IMR-90 (cell line): ENCODE results near the gene ADAMTS17. TPM values are rescaled to one million over a fixed set of nuclear protein-coding genes. Genes with fewer than 3 reads are reported as not detected.

Source experiments
- ATAC-seq: fragments of 200-7000 bp; cut with Tn5 transposase; 2 replicates; pipeline ENCODE4 v1.9.1; 2020; ENCODE audit warnings: low read depth, mild to moderate bottlenecking, moderate library complexity
- BruUV-seq: library from RNA; stranded (reverse); fragments of 400-500 nt; replicated peaks from 2 replicates; lab custom pipeline; 2021; lab: Mats Ljungman, UMichigan
- CTCF ChIA-PET: fragments of 300-600 bp; formaldehyde crosslinking; extraction: SDS; loops from one replicate; lab custom pipeline; 2021; ENCODE audit warnings: antibody characterized with exemption; lab: Yijun Ruan, JAX
- POLR2A ChIA-PET: fragments of 300-600 bp; sonication (Branson Sonifier 250); formaldehyde crosslinking; loops from one replicate; lab custom pipeline; 2022; ENCODE audit warnings: antibody characterized with exemption; ENCODE audit not compliant: unreplicated experiment; lab: Charles Lee
- DNase-seq: peaks from one replicate; pipeline ENCODE4 v3.0.0; 2013
- H2AFZ ChIP-seq: replicated peaks from 2 replicates; pipeline ENCODE3; 2013; ENCODE audit warnings: low read length, mild to moderate bottlenecking; ENCODE audit not compliant: poor library complexity
- H2AK5ac ChIP-seq: 2 replicates; pipeline ENCODE4 v1.6.1; 2013; ENCODE audit warnings: low read depth, low read length, inconsistent platforms
- H2AK9ac ChIP-seq: replicated peaks from 2 replicates; pipeline ENCODE3; 2013; ENCODE audit warnings: mild to moderate bottlenecking, low read depth, low read length, moderate library complexity; ENCODE audit not compliant: poor library complexity
- H2BK120ac ChIP-seq: 2 replicates; pipeline ENCODE4 v1.6.1; 2013; ENCODE audit warnings: low read depth, low read length, inconsistent platforms
- H2BK15ac ChIP-seq: 3 replicates; pipeline ENCODE4 v1.6.1; 2013; ENCODE audit warnings: low read depth, low read length, inconsistent platforms
- H2BK20ac ChIP-seq: 2 replicates; pipeline ENCODE4 v1.6.1; 2013; ENCODE audit warnings: low read depth, mild to moderate bottlenecking, inconsistent platforms, low read length, moderate library complexity
- H2BK5ac ChIP-seq: 2 replicates; pipeline ENCODE4 v1.6.1; 2013; ENCODE audit warnings: mild to moderate bottlenecking, low read depth, low read length, inconsistent platforms; ENCODE audit not compliant: poor library complexity, severe bottlenecking
- H3K14ac ChIP-seq: replicated peaks from 2 replicates; pipeline ENCODE4 v1.6.1; 2013; ENCODE audit warnings: low read depth, low read length, inconsistent platforms
- H3K18ac ChIP-seq: 2 replicates; pipeline ENCODE4 v1.6.1; 2013; ENCODE audit warnings: low read depth, low read length, control low read depth
- H3K23ac ChIP-seq: 2 replicates; pipeline ENCODE4 v1.6.1; 2013; ENCODE audit warnings: low read depth, low read length, inconsistent platforms
- H3K27ac ChIP-seq: 2 replicates; pipeline ENCODE4 v1.5.1; 2013; ENCODE audit warnings: mild to moderate bottlenecking, control low read depth, low read length; ENCODE audit not compliant: insufficient read depth
- H3K27me3 ChIP-seq: 2 replicates; pipeline ENCODE4 v1.6.1; 2013; ENCODE audit warnings: low read length; ENCODE audit not compliant: control insufficient read depth, insufficient read depth
- H3K36me3 ChIP-seq: 2 replicates; pipeline ENCODE4 v1.6.1; 2013; ENCODE audit warnings: low read length, mixed read lengths; ENCODE audit not compliant: control insufficient read depth, insufficient read depth
- H3K4ac ChIP-seq: 2 replicates; pipeline ENCODE4 v1.6.1; 2013; ENCODE audit warnings: low read depth, low read length, inconsistent platforms
- H3K4me1 ChIP-seq: 2 replicates; pipeline ENCODE4 v1.6.1; 2013; ENCODE audit warnings: low read length, mixed read lengths; ENCODE audit not compliant: control insufficient read depth, insufficient read depth
- H3K4me2 ChIP-seq: 2 replicates; pipeline ENCODE4 v1.6.1; 2013; ENCODE audit warnings: low read depth, mild to moderate bottlenecking, control low read depth, low read length, moderate library complexity
- H3K4me3 ChIP-seq: 2 replicates; pipeline ENCODE4 v1.5.1; 2013; ENCODE audit warnings: low read depth, mild to moderate bottlenecking, control low read depth, low read length, moderate library complexity; ENCODE audit not compliant: insufficient read depth
- H3K56ac ChIP-seq: 2 replicates; pipeline ENCODE4 v1.6.1; 2013; ENCODE audit warnings: low read length, inconsistent platforms; ENCODE audit not compliant: insufficient read depth; ENCODE audit errors: extremely low read depth
- H3K79me1 ChIP-seq, 2 experiments: 2 replicates each; pipeline ENCODE4 v1.6.1; 2013; ENCODE audit warnings: low read length in 2 of 2, inconsistent platforms in 1 of 2, low read depth in 1 of 2
- H3K9ac ChIP-seq: 2 replicates; pipeline ENCODE4 v1.6.1; 2013; ENCODE audit warnings: low read depth, low read length, control low read depth
- H3K9me1 ChIP-seq: 2 replicates; pipeline ENCODE4 v1.6.1; 2013; ENCODE audit warnings: low read length, inconsistent platforms; ENCODE audit not compliant: insufficient read depth
- H3K9me3 ChIP-seq: 2 replicates; pipeline ENCODE4 v1.6.1; 2013; ENCODE audit warnings: low read length; ENCODE audit not compliant: control insufficient read depth, insufficient read depth
- H4K20me1 ChIP-seq: 2 replicates; pipeline ENCODE4 v1.6.1; 2013; ENCODE audit warnings: low read length, inconsistent platforms; ENCODE audit not compliant: insufficient read depth
- H4K5ac ChIP-seq: 2 replicates; pipeline ENCODE4 v1.6.1; 2013; ENCODE audit warnings: mild to moderate bottlenecking, low read depth, low read length, control low read depth
- H4K8ac ChIP-seq, 2 experiments: 2 replicates each; pipeline ENCODE4 v1.6.1; 2013; ENCODE audit warnings: low read depth in 2 of 2, low read length in 2 of 2, control low read depth in 1 of 2, inconsistent platforms in 1 of 2
- H4K91ac ChIP-seq: 2 replicates; pipeline ENCODE4 v1.6.1; 2013; ENCODE audit warnings: low read depth, low read length, inconsistent platforms; ENCODE audit not compliant: insufficient read depth
- BHLHE40 ChIP-seq: fragments of 150-350 bp; IDR thresholded peaks from 2 replicates; pipeline ENCODE4 v1.6.1; 2016; ENCODE audit warnings: mild to moderate bottlenecking, low read depth, low read length
- CEBPB ChIP-seq: IDR thresholded peaks from 2 replicates; pipeline ENCODE4 v1.6.1; 2012; ENCODE audit warnings: low read depth, low read length, improper control_type of control experiment
- CHD1 ChIP-seq: IDR thresholded peaks from 2 replicates; pipeline ENCODE4 v1.6.1; 2012; ENCODE audit warnings: low read depth, low read length, improper control_type of control experiment
- CTCF ChIP-seq: conservative IDR thresholded peaks from 2 replicates; pipeline ENCODE4 v1.5.1; 2012; ENCODE audit warnings: mild to moderate bottlenecking, low read depth, low read length, improper control_type of control experiment
- FOS ChIP-seq: fragments of 150-350 bp; IDR thresholded peaks from 2 replicates; pipeline ENCODE4 v1.6.1; 2016; ENCODE audit warnings: low read depth, low read length
- MAFK ChIP-seq: IDR thresholded peaks from 2 replicates; pipeline ENCODE4 v1.6.1; 2012; ENCODE audit warnings: low read depth, low read length, improper control_type of control experiment
- MAZ ChIP-seq: IDR thresholded peaks from 2 replicates; pipeline ENCODE4 v1.6.1; 2012; ENCODE audit warnings: low read depth, mild to moderate bottlenecking, low read length, improper control_type of control experiment, moderate library complexity, borderline replicate concordance
- MXI1 ChIP-seq: IDR thresholded peaks from 2 replicates; pipeline ENCODE4 v1.6.1; 2012; ENCODE audit warnings: low read depth, mild to moderate bottlenecking, low read length, moderate library complexity, borderline replicate concordance
- NFE2L2 ChIP-seq: fragments of 150-350 bp; IDR thresholded peaks from 2 replicates; pipeline ENCODE4 v1.6.1; 2016; ENCODE audit warnings: low read depth, mild to moderate bottlenecking, low read length
- POLR2A ChIP-seq: IDR thresholded peaks from 2 replicates; pipeline ENCODE4 v1.6.1; 2012; ENCODE audit warnings: mild to moderate bottlenecking, low read depth, low read length
- RAD21 ChIP-seq: IDR thresholded peaks from 2 replicates; pipeline ENCODE4 v1.6.1; 2012; ENCODE audit warnings: low read length, improper control_type of control experiment
- RCOR1 ChIP-seq: IDR thresholded peaks from 2 replicates; pipeline ENCODE4 v1.6.1; 2012; ENCODE audit warnings: mild to moderate bottlenecking, low read length, improper control_type of control experiment; ENCODE audit not compliant: insufficient replicate concordance
- RFX5 ChIP-seq: IDR thresholded peaks from 2 replicates; pipeline ENCODE4 v1.8.0; 2012; ENCODE audit warnings: low read depth, mild to moderate bottlenecking, low read length, moderate library complexity
- SMC3 ChIP-seq: fragments of 150-350 bp; IDR thresholded peaks from 2 replicates; pipeline ENCODE4 v1.6.1; 2016; ENCODE audit warnings: low read depth, mild to moderate bottlenecking, antibody characterized with exemption, low read length, moderate library complexity
- USF2 ChIP-seq: fragments of 150-350 bp; IDR thresholded peaks from 2 replicates; pipeline ENCODE4 v1.6.1; 2017; ENCODE audit warnings: mild to moderate bottlenecking, antibody characterized with exemption, low read length, low read depth
- WGBS, 2 experiments: methylation state at CpG; one replicate each; pipeline versions ENCODE4 v1.1.5 to v1.1.7; 2013; ENCODE audit warnings: missing lambda C conversion rate in 2 of 2; ENCODE audit not compliant: insufficient read length in 1 of 2; ENCODE audit errors: extremely low coverage in 2 of 2; 5-methylcytosine and 5-hydroxymethylcytosine counted together
- dilution Hi-C: fragments of 300-500 bp; cut with HindIII; formaldehyde crosslinking; loops from one replicate; pipeline ENCODE4 v1.14.3; 2018; ENCODE audit warnings: low sequenced_read_pairs; ENCODE audit not compliant: unreplicated experiment
- in situ Hi-C: fragments of 300-500 bp; cut with MboI; formaldehyde crosslinking; loops from 3 replicates; pipeline ENCODE4 v1.14.3; 2019; ENCODE audit warnings: low sequenced_read_pairs, inconsistent platforms, mixed read lengths
- intact Hi-C: fragments of 100-400 bp; cut with micrococcal nuclease; formaldehyde crosslinking; loops from 2 replicates; pipeline ENCODE4 v1.10.0; 2022
- polyA plus RNA-seq, 3 experiments: library from polyadenylated mRNA; depleted of rRNA; stranded (reverse); fragments of >200 nt; gene quantifications; 2 replicates each; pipeline ENCODE4 v1.2.3, GENCODE V29; 2012; ENCODE audit warnings: low replicate concordance in 1 of 3
- total RNA-seq: library from RNA; depleted of rRNA; stranded (reverse); fragments of >200 nt; gene quantifications from 2 replicates; pipeline ENCODE4 v1.2.3, GENCODE V29; 2012

ADAMTS17 gene
- total and polyA plus RNA-seq, 2 of the 4 experiments (the other 2 are of a cell fraction), result 0.03 TPM; not detected in 1

- H2AK9ac ChIP-seq, result no peak overlapping the region
- no peak overlapping the region for H3K18ac ChIP-seq
- in situ Hi-C loops, result no loop called here
- H3K4me1 ChIP-seq, result no peaks in the 10 kb centered on the region
- dilution Hi-C loops, result no loop called here
- H3K4me2 ChIP-seq, result no peak overlapping the region
- no peak overlapping the region for H3K14ac ChIP-seq
- DNase-seq (no peak), ATAC-seq (no peak)
- no peak overlapping the region for H4K5ac ChIP-seq
- no peaks in the 10 kb centered on the region for H4K20me1 ChIP-seq
- 100% methylated on average over 1 of the region's 16 CpGs; no CpG with 5 or more reads in 1 of the 2 experiments for WGBS, 2 experiments
- no peak overlapping the region for H2BK15ac ChIP-seq
- H2BK5ac ChIP-seq, result no peak overlapping the region
- no peak overlapping the region for H3K4me3 ChIP-seq
- no peak overlapping the region for H4K91ac ChIP-seq
- no peak overlapping the region for H3K4ac ChIP-seq
- no peak overlapping the region for H3K9ac ChIP-seq
- CTCF ChIA-PET, result no interaction called here
- BruUV-seq, result no TSS peak
- H3K27ac ChIP-seq, result no peak overlapping the region
- H3K56ac ChIP-seq, result no peak overlapping the region
- intact Hi-C loops, result no loop called here
- H2BK120ac ChIP-seq, result no peak overlapping the region
- H3K9me3 ChIP-seq, result peaks cover 31% of the 10 kb centered on the region
- no peaks in the 10 kb centered on the region for H3K36me3 ChIP-seq
- POLR2A ChIA-PET, result interaction anchor here (0.6 kb wide), 1 partner anchor 18 kb away, joined by 4 read pairs; no protein-coding TSS in a partner anchor
- H2AK5ac ChIP-seq, result no peak overlapping the region
- H2AFZ ChIP-seq, result no peak overlapping the region
- H3K79me1 ChIP-seq, result no peaks in the 10 kb centered on the region
- H4K8ac ChIP-seq, result no peak overlapping the region
- H3K23ac ChIP-seq, result no peak overlapping the region
- H3K9me1 ChIP-seq, result no peaks in the 10 kb centered on the region
- H3K27me3 ChIP-seq, result no peaks in the 10 kb centered on the region
- H2BK20ac ChIP-seq, result no peak overlapping the region
- TF ChIP-seq CHD1, result no peak
- no peak for TF ChIP-seq MAFK
- no peak for TF ChIP-seq CTCF
- no peak for TF ChIP-seq USF2
- no peak for TF ChIP-seq MXI1
- no peak for TF ChIP-seq RFX5
- no peak for TF ChIP-seq MAZ
- no peak for TF ChIP-seq RAD21
- TF ChIP-seq NFE2L2, result no peak
- no peak for TF ChIP-seq CEBPB
- TF ChIP-seq POLR2A, result no peak
- no peak for TF ChIP-seq SMC3
- TF ChIP-seq RCOR1, result no peak
- TF ChIP-seq FOS, result no peak
- TF ChIP-seq BHLHE40, result no peak
These were observed 359.7 kb downstream of the ADAMTS17 start for GRCh38 chr15:99981839-99982658.
